Testis (tissue), 2 donors: ENCODE data around the gene SIMC1.
"Not testable (repeated sequence)": the region's sequence is repeated elsewhere in the genome, so short reads cannot be mapped to it uniquely, and the experiment has no call there.

Experiments
- POLR2A ChIP-seq: fragments of 450-650 bp; IDR thresholded peaks from one replicate; pipeline ENCODE4 v1.6.1; 2017; ENCODE audit warnings: antibody characterized with exemption, mild to moderate bottlenecking, moderate library complexity
- TF ChIP-seq, protein P1 (sequence below), 3 experiments: fragments of 450-650 bp in 2 of 3; fragments of 200-600 bp in 1 of 3; sonication (generic) in 1 of 3; IDR thresholded peaks; one replicate each; pipeline ENCODE4 v1.5.1; 2016 to 2019; ENCODE audit warnings: antibody characterized with exemption in 3 of 3, mild to moderate bottlenecking in 2 of 3, moderate library complexity in 1 of 3

DNA sequence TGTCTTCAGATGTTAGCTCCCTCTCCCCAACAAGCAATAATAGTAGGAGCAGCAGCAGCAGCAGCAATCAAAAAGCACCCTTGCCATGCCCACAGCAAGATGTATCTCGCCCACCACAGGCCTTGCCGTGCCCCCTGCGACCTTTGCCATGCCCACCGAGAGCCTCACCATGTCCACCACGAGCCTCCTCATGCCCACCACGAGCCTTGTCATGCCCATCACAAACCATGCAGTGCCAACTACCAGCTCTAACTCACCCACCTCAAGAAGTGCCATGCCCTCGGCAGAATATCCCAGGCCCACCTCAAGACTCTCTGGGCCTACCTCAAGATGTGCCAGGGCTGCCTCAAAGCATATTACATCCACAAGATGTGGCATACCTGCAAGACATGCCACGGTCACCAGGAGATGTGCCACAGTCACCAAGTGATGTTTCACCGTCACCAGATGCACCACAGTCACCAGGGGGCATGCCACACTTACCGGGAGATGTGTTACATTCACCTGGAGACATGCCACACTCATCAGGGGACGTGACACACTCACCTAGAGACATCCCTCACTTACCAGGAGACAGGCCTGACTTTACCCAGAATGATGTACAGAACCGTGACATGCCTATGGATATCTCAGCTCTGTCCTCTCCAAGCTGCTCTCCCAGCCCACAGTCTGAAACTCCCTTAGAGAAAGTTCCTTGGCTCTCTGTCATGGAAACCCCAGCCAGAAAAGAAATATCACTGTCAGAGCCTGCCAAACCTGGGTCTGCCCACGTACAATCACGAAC is 52.0 kb downstream of the SIMC1 start:
- TF ChIP-seq, protein P1, sequence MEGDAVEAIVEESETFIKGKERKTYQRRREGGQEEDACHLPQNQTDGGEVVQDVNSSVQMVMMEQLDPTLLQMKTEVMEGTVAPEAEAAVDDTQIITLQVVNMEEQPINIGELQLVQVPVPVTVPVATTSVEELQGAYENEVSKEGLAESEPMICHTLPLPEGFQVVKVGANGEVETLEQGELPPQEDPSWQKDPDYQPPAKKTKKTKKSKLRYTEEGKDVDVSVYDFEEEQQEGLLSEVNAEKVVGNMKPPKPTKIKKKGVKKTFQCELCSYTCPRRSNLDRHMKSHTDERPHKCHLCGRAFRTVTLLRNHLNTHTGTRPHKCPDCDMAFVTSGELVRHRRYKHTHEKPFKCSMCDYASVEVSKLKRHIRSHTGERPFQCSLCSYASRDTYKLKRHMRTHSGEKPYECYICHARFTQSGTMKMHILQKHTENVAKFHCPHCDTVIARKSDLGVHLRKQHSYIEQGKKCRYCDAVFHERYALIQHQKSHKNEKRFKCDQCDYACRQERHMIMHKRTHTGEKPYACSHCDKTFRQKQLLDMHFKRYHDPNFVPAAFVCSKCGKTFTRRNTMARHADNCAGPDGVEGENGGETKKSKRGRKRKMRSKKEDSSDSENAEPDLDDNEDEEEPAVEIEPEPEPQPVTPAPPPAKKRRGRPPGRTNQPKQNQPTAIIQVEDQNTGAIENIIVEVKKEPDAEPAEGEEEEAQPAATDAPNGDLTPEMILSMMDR (IDR thresholded peaks at IDR 0.05), result not testable (repeated sequence)
- not testable (repeated sequence) for TF ChIP-seq POLR2A
